Liver (tissue), 9 donors: Measurements from ENCODE around the gene TCF12. TPM values are rescaled to one million over a fixed set of nuclear protein-coding genes. Genes with fewer than 3 reads are reported as not detected.
"Not testable (repeated sequence)": the region's sequence is repeated elsewhere in the genome, so short reads cannot be mapped to it uniquely, and the experiment has no call there.

Experiments
- DNase-seq: peaks from one replicate; pipeline ENCODE4 v3.0.0-alpha.2; 2017; ENCODE audit warnings: low spot score
- H3K27ac ChIP-seq, 2 donors: one replicate each; pipeline ENCODE4 v1.7.0; 2013; ENCODE audit warnings: inconsistent platforms in 2 of 2, low read length in 2 of 2, control low read depth in 1 of 2, low read depth in 1 of 2, mild to moderate bottlenecking in 1 of 2
- H3K27me3 ChIP-seq, 4 donors: one replicate each; pipeline versions ENCODE4 v1.6.1 to v1.7.0; 2013; ENCODE audit warnings: low read length in 3 of 4, inconsistent platforms in 1 of 4, mild to moderate bottlenecking in 1 of 4, moderate library complexity in 1 of 4; ENCODE audit not compliant: control insufficient read depth in 4 of 4, insufficient read depth in 4 of 4
- H3K36me3 ChIP-seq, 4 donors: one replicate each; pipeline versions ENCODE4 v1.6.1 to v1.7.0; 2013; ENCODE audit warnings: low read length in 3 of 4, mild to moderate bottlenecking in 3 of 4, low read depth in 1 of 4, moderate library complexity in 1 of 4; ENCODE audit not compliant: control insufficient read depth in 4 of 4, insufficient read depth in 3 of 4
- H3K4me1 ChIP-seq, 4 donors: one replicate each; pipeline versions ENCODE4 v1.6.1 to v1.7.0; 2013; ENCODE audit warnings: low read length in 3 of 4, mild to moderate bottlenecking in 3 of 4, moderate library complexity in 1 of 4; ENCODE audit not compliant: control insufficient read depth in 4 of 4, insufficient read depth in 4 of 4
- H3K4me3 ChIP-seq, 3 donors: one replicate each; pipeline versions ENCODE4 v1.6.1 to v1.7.0; 2013; ENCODE audit warnings: low read length in 3 of 3, control low read depth in 1 of 3, low read depth in 1 of 3, mild to moderate bottlenecking in 1 of 3
- H3K9ac ChIP-seq, 2 donors: one replicate each; pipeline ENCODE4 v1.7.0; 2013; ENCODE audit warnings: low read length in 2 of 2, mild to moderate bottlenecking in 2 of 2, moderate library complexity in 2 of 2, control low read depth in 1 of 2, low read depth in 1 of 2
- H3K9me3 ChIP-seq, 4 donors: one replicate each; pipeline versions ENCODE4 v1.6.1 to v1.7.0; 2013; ENCODE audit warnings: low read length in 3 of 4; ENCODE audit not compliant: control insufficient read depth in 4 of 4
- EGR1 ChIP-seq, 2 donors: IDR thresholded peaks; 2 replicates each; pipeline ENCODE4 v1.6.1; 2016 to 2018; ENCODE audit warnings: antibody characterized with exemption in 2 of 2, low read depth in 2 of 2
- FOXA1 ChIP-seq: IDR thresholded peaks from 2 replicates; pipeline ENCODE4 v1.6.1; 2016; ENCODE audit warnings: antibody characterized with exemption
- FOXA2 ChIP-seq: IDR thresholded peaks from 2 replicates; pipeline ENCODE4 v1.6.1; 2016; ENCODE audit warnings: antibody characterized with exemption
- GABPA ChIP-seq, 2 donors: IDR thresholded peaks in 1 of 2; conservative IDR thresholded peaks in 1 of 2; 2 replicates each; pipeline ENCODE4 v1.6.1; 2016; ENCODE audit warnings: antibody characterized with exemption in 2 of 2, mild to moderate bottlenecking in 1 of 2, moderate library complexity in 1 of 2
- HNF4G ChIP-seq: IDR thresholded peaks from 2 replicates; pipeline ENCODE4 v1.6.1; 2016; ENCODE audit warnings: antibody characterized with exemption
- JUND ChIP-seq, 2 donors: IDR thresholded peaks; 2 replicates each; pipeline ENCODE4 v1.6.1; 2016; ENCODE audit warnings: antibody characterized with exemption in 2 of 2
- NR2F2 ChIP-seq: IDR thresholded peaks from 2 replicates; pipeline ENCODE4 v1.6.1; 2016; ENCODE audit warnings: antibody characterized with exemption
- SP1 ChIP-seq: IDR thresholded peaks from 2 replicates; pipeline ENCODE4 v1.6.1; 2018; ENCODE audit warnings: antibody characterized with exemption, mild to moderate bottlenecking
- TAF1 ChIP-seq: conservative IDR thresholded peaks from 2 replicates; pipeline ENCODE4 v1.6.1; 2016; ENCODE audit warnings: antibody characterized with exemption, mild to moderate bottlenecking
- YY1 ChIP-seq: IDR thresholded peaks from 2 replicates; pipeline ENCODE4 v1.6.1; 2016; ENCODE audit warnings: antibody characterized with exemption, mild to moderate bottlenecking
- WGBS: extraction: QIAGEN DNeasy Blood & Tissue Kit; methylation state at CpG from one replicate; pipeline ENCODE4 v1.1.7; 2013; 5-methylcytosine and 5-hydroxymethylcytosine counted together
- polyA plus RNA-seq, 2 donors: library from polyadenylated mRNA; stranded (reverse) in 1 of 2; unstranded in 1 of 2; fragments of 200-250 nt in 1 of 2; fragments of >200 nt in 1 of 2; fragmentation: Nextera tagmentation in 1 of 2; extraction: Ambion mirVana in 1 of 2; gene quantifications; one replicate each; pipeline versions ENCODE4 v1.2.1 to v1.2.3, GENCODE V29; 2013 to 2015
- total RNA-seq, 2 donors: library from RNA; depleted of rRNA; stranded (reverse); fragments of >200 nt; gene quantifications; one replicate each; pipeline ENCODE4 v1.2.3, GENCODE V29; 2014
- TF ChIP-seq, protein P1 (sequence below): IDR thresholded peaks from 2 replicates; pipeline ENCODE4 v1.6.1; 2016; ENCODE audit warnings: antibody characterized with exemption
- TF ChIP-seq, protein P2 (sequence below): IDR thresholded peaks from 2 replicates; pipeline ENCODE4 v1.6.1; 2016; ENCODE audit warnings: antibody characterized with exemption
- TF ChIP-seq, protein P3 (sequence below): IDR thresholded peaks from 2 replicates; pipeline ENCODE4 v1.6.1; 2016; ENCODE audit warnings: antibody characterized with exemption, mild to moderate bottlenecking
- TF ChIP-seq, protein P4 (sequence below): fragments of 150-350 bp; IDR thresholded peaks from 2 replicates; pipeline ENCODE4 v1.5.1; 2017; ENCODE audit warnings: improper control_type of control experiment, low read depth, low read length; ENCODE audit not compliant: missing input control
- TF ChIP-seq, protein P5 (sequence below): IDR thresholded peaks from 2 replicates; pipeline ENCODE4 v1.6.1; 2016; ENCODE audit warnings: antibody characterized with exemption
- donor health status: healthy.
- donor health status: healthy.
- donor health status: healthy.
- donor health status: healthy.
- donor health status: healthy.

TCF12 gene
- total and polyA plus RNA-seq, 4 donors: 8.7 to 38.3 (median 22.3) TPM

DNA sequence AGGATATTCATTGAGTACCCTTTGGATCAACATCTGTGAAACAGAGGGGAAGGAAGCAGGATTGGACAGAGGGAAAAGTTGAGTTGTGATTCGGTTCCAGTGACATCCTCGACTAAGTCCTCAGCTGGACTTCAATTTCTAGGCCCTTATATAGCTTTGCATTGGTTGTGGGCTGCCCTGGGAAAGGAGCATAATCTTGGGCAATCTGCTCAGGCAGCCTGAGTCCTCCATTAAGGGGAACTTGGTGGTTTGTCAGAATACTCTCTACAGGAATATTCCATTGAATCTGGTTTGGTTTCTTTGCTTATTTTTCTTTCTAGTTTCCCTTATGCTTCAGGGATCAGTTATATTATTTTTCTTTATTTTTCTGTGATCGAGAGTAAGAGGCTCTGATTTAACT is 94.1 kb downstream of the TCF12 start (continued):
- TF ChIP-seq, protein P1, sequence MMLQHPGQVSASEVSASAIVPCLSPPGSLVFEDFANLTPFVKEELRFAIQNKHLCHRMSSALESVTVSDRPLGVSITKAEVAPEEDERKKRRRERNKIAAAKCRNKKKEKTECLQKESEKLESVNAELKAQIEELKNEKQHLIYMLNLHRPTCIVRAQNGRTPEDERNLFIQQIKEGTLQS: no peak
- TF ChIP-seq SP1: no peak
- TF ChIP-seq, protein P2, sequence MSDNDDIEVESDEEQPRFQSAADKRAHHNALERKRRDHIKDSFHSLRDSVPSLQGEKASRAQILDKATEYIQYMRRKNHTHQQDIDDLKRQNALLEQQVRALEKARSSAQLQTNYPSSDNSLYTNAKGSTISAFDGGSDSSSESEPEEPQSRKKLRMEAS: no peak
- no peak for TF ChIP-seq JUND (IDR thresholded peaks at IDR 0.05)

DNA sequence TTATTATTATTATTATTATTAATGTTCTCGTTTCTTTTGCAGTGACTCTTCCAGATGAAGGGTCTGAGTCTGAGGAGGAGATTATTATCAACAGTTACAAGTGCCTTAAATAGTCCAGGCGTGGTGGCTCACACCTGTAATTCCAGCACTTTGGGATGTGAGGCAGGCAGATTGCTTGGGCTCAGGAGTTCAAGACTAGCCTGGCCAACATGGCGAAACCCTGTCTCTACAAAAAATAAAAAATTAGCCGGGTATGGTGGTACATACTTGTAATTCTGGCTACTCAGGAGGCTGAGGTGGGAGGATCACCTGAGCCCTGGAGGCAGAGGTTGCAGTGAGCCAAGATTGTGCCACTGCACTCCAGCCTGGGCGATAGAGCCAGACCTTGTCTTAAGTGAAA is 96.5 kb downstream of the TCF12 start:
- H3K9me3 ChIP-seq, H3K36me3 ChIP-seq, H3K4me3 ChIP-seq, DNase-seq, H3K9ac ChIP-seq, H3K27me3 ChIP-seq: not testable (repeated sequence)
- Histone ChIP-seq H3K4me1 (peaks cover 2 to 12% (median 3%) of the 10 kb centered on the region in 4 donors), H3K27ac (peak overlapping the region; percentile 40 to 79)
- 98% methylated on average over 5 of the region's 5 CpGs for WGBS

DNA sequence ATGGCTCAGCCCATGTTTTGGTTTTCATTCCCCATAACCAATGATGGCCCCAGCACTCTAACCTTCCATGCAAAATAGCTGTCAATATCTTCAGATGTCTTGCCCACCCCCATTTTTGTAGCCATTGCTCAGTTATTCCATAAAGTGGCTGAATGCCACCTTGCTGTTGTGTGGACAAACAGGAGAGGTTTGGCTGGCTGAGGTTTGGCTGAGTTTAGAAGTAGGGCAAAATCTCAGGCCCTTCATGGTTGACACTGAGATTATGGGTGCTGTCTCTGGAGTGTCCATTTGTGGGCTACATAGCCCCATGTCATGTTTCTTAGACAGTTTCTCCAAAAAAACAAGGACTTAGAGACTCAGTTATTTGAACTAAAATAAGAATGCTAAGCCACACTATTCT is 96.9 kb downstream of the TCF12 start:
- DNase-seq: no peak
- Histone ChIP-seq H3K27ac (peak overlapping the region; percentile 40 to 79), H3K36me3 (no peaks in the 10 kb centered on the region), H3K4me1 (peaks cover 2 to 12% (median 3%) of the 10 kb centered on the region in 4 donors), H3K4me3 (no peak overlapping the region), H3K27me3 (no peaks in the 10 kb centered on the region), H3K9me3 (no peaks in the 10 kb centered on the region), H3K9ac (no peak overlapping the region)
- TF ChIP-seq FOXA1 (no peak), GABPA (IDR thresholded peaks at IDR 0.05 in 1 of 2, conservative IDR thresholded peaks at IDR 0.05 in 1 of 2) (no peak), HNF4G (no peak), NR2F2 (no peak), YY1 (no peak), TAF1 (no peak), EGR1 (IDR thresholded peaks at IDR 0.05; ENCODE audit: low read depth in 2 of 2) (no peak), SP1 (no peak), FOXA2 (no peak), JUND (IDR thresholded peaks at IDR 0.05) (no peak)
- TF ChIP-seq, protein P3, sequence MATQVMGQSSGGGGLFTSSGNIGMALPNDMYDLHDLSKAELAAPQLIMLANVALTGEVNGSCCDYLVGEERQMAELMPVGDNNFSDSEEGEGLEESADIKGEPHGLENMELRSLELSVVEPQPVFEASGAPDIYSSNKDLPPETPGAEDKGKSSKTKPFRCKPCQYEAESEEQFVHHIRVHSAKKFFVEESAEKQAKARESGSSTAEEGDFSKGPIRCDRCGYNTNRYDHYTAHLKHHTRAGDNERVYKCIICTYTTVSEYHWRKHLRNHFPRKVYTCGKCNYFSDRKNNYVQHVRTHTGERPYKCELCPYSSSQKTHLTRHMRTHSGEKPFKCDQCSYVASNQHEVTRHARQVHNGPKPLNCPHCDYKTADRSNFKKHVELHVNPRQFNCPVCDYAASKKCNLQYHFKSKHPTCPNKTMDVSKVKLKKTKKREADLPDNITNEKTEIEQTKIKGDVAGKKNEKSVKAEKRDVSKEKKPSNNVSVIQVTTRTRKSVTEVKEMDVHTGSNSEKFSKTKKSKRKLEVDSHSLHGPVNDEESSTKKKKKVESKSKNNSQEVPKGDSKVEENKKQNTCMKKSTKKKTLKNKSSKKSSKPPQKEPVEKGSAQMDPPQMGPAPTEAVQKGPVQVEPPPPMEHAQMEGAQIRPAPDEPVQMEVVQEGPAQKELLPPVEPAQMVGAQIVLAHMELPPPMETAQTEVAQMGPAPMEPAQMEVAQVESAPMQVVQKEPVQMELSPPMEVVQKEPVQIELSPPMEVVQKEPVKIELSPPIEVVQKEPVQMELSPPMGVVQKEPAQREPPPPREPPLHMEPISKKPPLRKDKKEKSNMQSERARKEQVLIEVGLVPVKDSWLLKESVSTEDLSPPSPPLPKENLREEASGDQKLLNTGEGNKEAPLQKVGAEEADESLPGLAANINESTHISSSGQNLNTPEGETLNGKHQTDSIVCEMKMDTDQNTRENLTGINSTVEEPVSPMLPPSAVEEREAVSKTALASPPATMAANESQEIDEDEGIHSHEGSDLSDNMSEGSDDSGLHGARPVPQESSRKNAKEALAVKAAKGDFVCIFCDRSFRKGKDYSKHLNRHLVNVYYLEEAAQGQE: no peak
- TF ChIP-seq, protein P4, sequence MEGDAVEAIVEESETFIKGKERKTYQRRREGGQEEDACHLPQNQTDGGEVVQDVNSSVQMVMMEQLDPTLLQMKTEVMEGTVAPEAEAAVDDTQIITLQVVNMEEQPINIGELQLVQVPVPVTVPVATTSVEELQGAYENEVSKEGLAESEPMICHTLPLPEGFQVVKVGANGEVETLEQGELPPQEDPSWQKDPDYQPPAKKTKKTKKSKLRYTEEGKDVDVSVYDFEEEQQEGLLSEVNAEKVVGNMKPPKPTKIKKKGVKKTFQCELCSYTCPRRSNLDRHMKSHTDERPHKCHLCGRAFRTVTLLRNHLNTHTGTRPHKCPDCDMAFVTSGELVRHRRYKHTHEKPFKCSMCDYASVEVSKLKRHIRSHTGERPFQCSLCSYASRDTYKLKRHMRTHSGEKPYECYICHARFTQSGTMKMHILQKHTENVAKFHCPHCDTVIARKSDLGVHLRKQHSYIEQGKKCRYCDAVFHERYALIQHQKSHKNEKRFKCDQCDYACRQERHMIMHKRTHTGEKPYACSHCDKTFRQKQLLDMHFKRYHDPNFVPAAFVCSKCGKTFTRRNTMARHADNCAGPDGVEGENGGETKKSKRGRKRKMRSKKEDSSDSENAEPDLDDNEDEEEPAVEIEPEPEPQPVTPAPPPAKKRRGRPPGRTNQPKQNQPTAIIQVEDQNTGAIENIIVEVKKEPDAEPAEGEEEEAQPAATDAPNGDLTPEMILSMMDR: no peak
- TF ChIP-seq, protein P5, sequence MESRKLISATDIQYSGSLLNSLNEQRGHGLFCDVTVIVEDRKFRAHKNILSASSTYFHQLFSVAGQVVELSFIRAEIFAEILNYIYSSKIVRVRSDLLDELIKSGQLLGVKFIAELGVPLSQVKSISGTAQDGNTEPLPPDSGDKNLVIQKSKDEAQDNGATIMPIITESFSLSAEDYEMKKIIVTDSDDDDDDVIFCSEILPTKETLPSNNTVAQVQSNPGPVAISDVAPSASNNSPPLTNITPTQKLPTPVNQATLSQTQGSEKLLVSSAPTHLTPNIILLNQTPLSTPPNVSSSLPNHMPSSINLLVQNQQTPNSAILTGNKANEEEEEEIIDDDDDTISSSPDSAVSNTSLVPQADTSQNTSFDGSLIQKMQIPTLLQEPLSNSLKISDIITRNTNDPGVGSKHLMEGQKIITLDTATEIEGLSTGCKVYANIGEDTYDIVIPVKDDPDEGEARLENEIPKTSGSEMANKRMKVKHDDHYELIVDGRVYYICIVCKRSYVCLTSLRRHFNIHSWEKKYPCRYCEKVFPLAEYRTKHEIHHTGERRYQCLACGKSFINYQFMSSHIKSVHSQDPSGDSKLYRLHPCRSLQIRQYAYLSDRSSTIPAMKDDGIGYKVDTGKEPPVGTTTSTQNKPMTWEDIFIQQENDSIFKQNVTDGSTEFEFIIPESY: no peak
- TF ChIP-seq, protein P1: no peak
